ENCODE data around the gene DPY19L3.
"Not testable (repeated sequence)": the region's sequence is repeated elsewhere in the genome, so short reads cannot be mapped to it uniquely, and the experiment has no call there.

Gene DPY19L3

DNA sequence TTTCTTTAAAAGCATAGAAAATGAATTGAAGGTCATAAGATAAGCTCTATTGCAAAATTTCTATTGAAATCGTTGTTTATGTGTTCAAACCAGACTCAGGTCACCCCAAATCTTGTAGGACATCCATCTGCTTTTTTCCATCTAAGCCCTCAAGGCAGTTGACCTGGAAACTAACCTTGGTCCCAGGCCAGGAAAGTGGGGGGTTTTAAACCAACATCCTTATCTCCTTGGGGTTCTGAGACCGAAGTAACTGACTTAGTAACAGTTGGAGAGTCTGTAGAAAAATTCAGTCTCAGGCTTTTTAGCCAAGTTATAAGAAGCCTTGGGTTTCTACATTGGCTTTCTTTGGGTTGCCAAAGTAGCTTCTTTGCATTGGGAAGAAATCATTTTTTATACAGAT, 36.8 kb upstream of the DPY19L3 start:
- CTCF ChIA-PET: interaction anchor here (0.8 to 1.7 kb wide), 3 partner anchors 9 to 22 kb away, joined by 3 to 8 read pairs (median 3); no protein-coding TSS in a partner anchor
- TF ChIP-seq, protein P1, sequence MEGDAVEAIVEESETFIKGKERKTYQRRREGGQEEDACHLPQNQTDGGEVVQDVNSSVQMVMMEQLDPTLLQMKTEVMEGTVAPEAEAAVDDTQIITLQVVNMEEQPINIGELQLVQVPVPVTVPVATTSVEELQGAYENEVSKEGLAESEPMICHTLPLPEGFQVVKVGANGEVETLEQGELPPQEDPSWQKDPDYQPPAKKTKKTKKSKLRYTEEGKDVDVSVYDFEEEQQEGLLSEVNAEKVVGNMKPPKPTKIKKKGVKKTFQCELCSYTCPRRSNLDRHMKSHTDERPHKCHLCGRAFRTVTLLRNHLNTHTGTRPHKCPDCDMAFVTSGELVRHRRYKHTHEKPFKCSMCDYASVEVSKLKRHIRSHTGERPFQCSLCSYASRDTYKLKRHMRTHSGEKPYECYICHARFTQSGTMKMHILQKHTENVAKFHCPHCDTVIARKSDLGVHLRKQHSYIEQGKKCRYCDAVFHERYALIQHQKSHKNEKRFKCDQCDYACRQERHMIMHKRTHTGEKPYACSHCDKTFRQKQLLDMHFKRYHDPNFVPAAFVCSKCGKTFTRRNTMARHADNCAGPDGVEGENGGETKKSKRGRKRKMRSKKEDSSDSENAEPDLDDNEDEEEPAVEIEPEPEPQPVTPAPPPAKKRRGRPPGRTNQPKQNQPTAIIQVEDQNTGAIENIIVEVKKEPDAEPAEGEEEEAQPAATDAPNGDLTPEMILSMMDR (IDR thresholded peaks at IDR 0.05; ENCODE audit: control extremely low read depth, extremely low read depth, low read depth, missing control alignments): no peak
- POLR2A ChIA-PET: no interaction called here
- no peak for DNase-seq (ENCODE audit: extremely low spot score)

DNA sequence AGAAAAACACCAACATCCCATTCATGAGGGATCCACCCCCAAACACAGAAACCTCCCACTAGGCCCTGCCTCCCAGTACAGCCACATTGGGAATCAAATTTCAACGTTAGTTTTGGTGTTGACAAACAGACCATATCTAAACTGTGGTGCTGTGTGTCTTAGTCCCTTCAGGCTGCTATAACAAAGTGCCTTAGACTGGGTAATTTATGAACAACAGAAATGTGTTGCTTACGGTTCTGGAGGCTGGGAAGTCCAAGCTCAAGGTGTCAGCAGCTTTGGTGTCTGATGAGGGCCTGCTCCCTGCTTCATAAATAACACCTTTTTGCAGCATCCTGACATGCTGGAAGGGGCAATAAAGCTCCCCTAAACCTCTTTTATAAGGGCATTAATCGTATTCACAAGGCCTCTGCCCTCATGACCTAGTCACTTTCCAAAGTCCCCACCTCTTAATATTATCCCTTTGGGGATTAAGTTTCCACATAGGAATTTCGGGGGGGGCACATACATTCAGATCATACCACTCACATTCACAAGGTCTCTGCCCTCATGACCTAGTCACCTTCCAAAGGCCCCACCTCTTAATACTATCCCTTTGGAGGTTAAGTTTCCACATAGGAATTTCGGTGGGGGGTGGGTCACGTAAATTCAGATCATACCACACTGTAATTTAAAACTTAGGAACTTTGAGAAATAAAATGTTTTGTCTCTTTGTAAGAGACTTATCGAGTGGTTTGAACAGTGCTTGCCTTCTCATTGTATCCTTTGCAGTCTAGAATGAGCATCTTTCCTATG, 32.6 kb upstream of the DPY19L3 start:
- no peak for DNase-seq (ENCODE audit: extremely low spot score)
- ChIA-PET POLR2A (no interaction called here), CTCF (no interaction called here)
- TF ChIP-seq, protein P1 (IDR thresholded peaks at IDR 0.05; ENCODE audit: control extremely low read depth, extremely low read depth, low read depth, missing control alignments): no peak

DNA sequence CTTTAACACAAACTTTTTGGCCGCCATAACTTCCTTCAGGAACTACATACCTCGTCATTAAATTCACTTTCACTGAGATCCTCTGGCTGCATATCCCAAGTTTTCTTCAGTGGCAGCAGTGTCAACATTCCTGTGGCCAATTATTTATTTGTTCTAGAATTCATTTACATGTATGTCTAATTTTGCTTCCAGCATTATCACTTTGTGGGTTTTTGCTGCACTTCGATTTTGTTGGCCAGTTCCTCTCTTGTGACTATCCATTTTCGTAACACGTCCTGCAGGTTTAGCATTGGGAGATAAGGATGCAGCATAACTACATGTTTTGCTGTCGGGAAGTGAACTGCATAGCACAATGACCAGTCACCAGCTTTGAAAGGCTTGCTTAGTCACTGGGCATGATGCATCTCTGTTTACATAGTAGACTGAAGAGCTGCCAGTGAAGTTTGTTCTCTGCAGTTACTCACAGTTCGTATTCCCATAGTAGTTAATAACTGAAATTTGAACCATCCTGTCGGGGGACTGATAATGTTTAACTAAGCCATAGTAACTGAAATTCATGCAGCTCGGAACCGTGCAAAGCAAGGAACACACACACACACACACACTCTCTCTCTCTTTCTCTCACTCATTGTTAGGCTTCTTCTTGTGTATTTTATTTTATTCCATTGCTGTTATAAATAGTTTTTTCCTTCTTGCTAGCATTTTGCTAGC, 31.8 kb upstream of the DPY19L3 start:
- TF ChIP-seq, protein P1 (IDR thresholded peaks at IDR 0.05; ENCODE audit: control extremely low read depth, extremely low read depth, low read depth, missing control alignments): no peak
- no peak for DNase-seq (ENCODE audit: extremely low spot score)
- POLR2A ChIA-PET: no interaction called here
- CTCF ChIA-PET: interaction anchor here (1.5 kb wide), 1 partner anchor 14 kb away, joined by 6 read pairs; no protein-coding TSS in a partner anchor

DNA sequence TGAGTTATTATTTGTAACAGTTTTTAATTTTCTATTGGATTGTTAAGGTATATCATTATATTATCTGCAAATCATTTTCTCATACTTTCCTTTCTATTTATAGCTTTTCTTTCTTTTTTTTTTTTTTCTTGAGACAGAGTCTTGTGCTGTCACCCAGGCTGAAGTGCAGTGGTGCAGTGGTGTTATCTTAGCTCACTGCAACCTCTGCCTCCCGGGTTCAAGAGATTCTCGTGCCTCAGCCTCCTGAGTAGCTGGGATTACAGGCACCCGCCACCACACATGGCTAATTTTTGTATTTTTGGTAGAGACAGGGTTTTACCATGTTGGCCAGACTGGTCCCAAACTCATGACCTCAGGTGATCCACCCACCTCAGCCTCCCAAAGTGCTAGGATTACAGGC, 31.2 kb upstream of the DPY19L3 start:
- CTCF ChIA-PET: interaction anchor here (0.9 to 1.5 kb wide), 2 partner anchors 9 to 13 kb away, joined by 3 to 6 read pairs; no protein-coding TSS in a partner anchor
- POLR2A ChIA-PET: not testable (repeated sequence)

DNA sequence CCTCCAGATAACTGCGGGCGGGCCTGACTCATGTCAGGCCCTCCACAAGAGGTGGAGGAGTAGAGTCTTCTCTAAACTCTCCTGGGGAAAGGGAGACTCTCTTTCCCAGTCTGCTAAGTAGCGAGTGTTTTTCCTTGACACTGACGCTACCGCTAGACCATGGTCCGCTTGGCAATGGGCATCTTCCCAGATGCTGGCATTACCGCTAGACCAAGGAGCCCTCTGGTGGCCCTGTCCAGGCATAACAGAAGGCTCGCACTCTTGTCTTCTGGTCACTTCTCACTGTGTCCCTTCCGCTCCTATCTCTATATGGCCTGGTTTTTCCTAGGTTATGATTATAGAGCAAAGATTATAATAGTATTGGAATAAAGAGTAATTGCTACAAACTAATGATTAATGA, 28.5 kb upstream of the DPY19L3 start:
- CTCF ChIA-PET: interaction anchor here (1.6 kb wide), 1 partner anchor 8 kb away, joined by 4 read pairs; no protein-coding TSS in a partner anchor
- POLR2A ChIA-PET; DNase-seq (ENCODE audit: extremely low spot score): not testable (repeated sequence)
- TF ChIP-seq, protein P1 (IDR thresholded peaks at IDR 0.05; ENCODE audit: control extremely low read depth, extremely low read depth, low read depth, missing control alignments): peak; percentile 2

More for the DNA sequence above, 31.2 kb upstream of the DPY19L3 start:
- DNase-seq (ENCODE audit: extremely low spot score): not testable (repeated sequence)

DNA sequence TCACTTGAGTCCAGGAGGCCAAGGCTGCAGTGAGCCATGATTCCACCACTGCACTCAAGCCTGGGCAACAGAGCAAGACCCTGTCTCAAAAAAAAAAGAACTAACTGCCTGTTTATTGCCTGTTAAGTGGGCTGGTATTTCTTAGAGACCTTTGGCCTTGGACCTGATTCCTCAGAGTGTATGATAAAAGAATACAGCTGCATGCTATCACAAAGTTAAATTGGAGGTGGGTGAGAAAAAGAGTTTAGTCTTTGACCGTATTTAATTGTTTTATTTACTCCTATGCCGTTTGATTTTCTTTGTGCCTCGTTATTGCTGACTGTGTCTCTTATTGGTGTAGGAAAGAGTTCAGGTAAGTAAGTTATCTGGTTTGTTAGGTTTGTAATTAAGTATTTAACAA, 25.3 kb upstream of the DPY19L3 start:
- TF ChIP-seq, protein P1 (IDR thresholded peaks at IDR 0.05; ENCODE audit: control extremely low read depth, extremely low read depth, low read depth, missing control alignments): no peak
- ChIA-PET POLR2A (no interaction called here), CTCF (no interaction called here)
- DNase-seq (ENCODE audit: extremely low spot score): no peak
